CD14-positive monocyte (primary cell): ENCODE results near the gene ABCA3. TPM values are rescaled to one million over a fixed set of nuclear protein-coding genes. Genes with fewer than 3 reads are reported as not detected.

ENCODE experiments used
- DNase-seq, 3 donors: peaks; one replicate each; pipeline ENCODE4 v3.0.0-alpha.2; 2011 to 2022
- H2AFZ ChIP-seq: 2 replicates; pipeline ENCODE4 v1.6.0; 2012; ENCODE audit warnings: mild to moderate bottlenecking, low read depth, low read length, inconsistent platforms; ENCODE audit not compliant: insufficient read depth, poor library complexity, severe bottlenecking
- H3K27ac ChIP-seq, 2 donors: 1 replicate in 1 of 2; 2 replicates in 1 of 2; pipeline ENCODE4 v1.5.1; 2012 to 2013; ENCODE audit warnings: low read length in 2 of 2, control low read depth in 1 of 2, inconsistent platforms in 1 of 2, low read depth in 1 of 2, mild to moderate bottlenecking in 1 of 2
- H3K27me3 ChIP-seq, 2 donors: one replicate each; pipeline versions ENCODE4 v1.6.0 to v1.6.1; 2011 to 2013; ENCODE audit warnings: low read length in 2 of 2; ENCODE audit not compliant: control insufficient read depth in 2 of 2, insufficient read depth in 2 of 2
- H3K36me3 ChIP-seq, 2 donors: replicated peaks in 1 of 2; 1 replicate in 1 of 2; 2 replicates in 1 of 2; pipeline versions ENCODE4 v1.5.1 to v1.6.1; 2012 to 2013; ENCODE audit warnings: low read length in 2 of 2, control low read depth in 1 of 2, inconsistent platforms in 1 of 2, mild to moderate bottlenecking in 1 of 2; ENCODE audit not compliant: insufficient read depth in 2 of 2, control insufficient read depth in 1 of 2
- H3K4me1 ChIP-seq, 2 donors: 1 replicate in 1 of 2; 2 replicates in 1 of 2; pipeline versions ENCODE4 v1.5.1 to v1.6.1; 2012 to 2013; ENCODE audit warnings: low read length in 2 of 2, control low read depth in 1 of 2, inconsistent platforms in 1 of 2, mild to moderate bottlenecking in 1 of 2, moderate library complexity in 1 of 2; ENCODE audit not compliant: insufficient read depth in 2 of 2, control insufficient read depth in 1 of 2
- H3K4me2 ChIP-seq: replicated peaks from 2 replicates; pipeline ENCODE3; 2012; ENCODE audit warnings: low read length, moderate library complexity, mild to moderate bottlenecking; ENCODE audit not compliant: poor library complexity, severe bottlenecking; ENCODE audit errors: extremely low read depth
- H3K4me3 ChIP-seq, 3 experiments: fragments of 200-600 bp in 1 of 3; sonication (generic) in 1 of 3; replicated peaks in 1 of 3; 1 replicate in 2 of 3; 2 replicates in 1 of 3; pipeline ENCODE4 v1.5.1; 2011 to 2013; ENCODE audit warnings: low read length in 3 of 3, mild to moderate bottlenecking in 3 of 3, control low read depth in 2 of 3, low read depth in 2 of 3, inconsistent platforms in 1 of 3, moderate library complexity in 1 of 3
- H3K79me2 ChIP-seq: 2 replicates; pipeline ENCODE4 v1.6.0; 2012; ENCODE audit warnings: mild to moderate bottlenecking, control low read depth, inconsistent platforms, low read length, moderate library complexity; ENCODE audit not compliant: insufficient read depth
- H3K9ac ChIP-seq: 2 replicates; pipeline ENCODE4 v1.6.0; 2017; ENCODE audit warnings: low read length, mild to moderate bottlenecking; ENCODE audit not compliant: insufficient read depth, poor library complexity, severe bottlenecking
- H3K9me3 ChIP-seq, 2 donors: replicated peaks in 1 of 2; 1 replicate in 1 of 2; 2 replicates in 1 of 2; pipeline versions ENCODE4 v1.5.1 to v1.6.1; 2012 to 2013; ENCODE audit warnings: low read length in 2 of 2, control low read depth in 1 of 2; ENCODE audit not compliant: control insufficient read depth in 1 of 2, insufficient read depth in 1 of 2
- H4K20me1 ChIP-seq: 2 replicates; pipeline ENCODE4 v1.6.0; 2012; ENCODE audit warnings: mild to moderate bottlenecking, low read length, control low read depth, moderate library complexity; ENCODE audit not compliant: insufficient read depth
- H3K27ac Mint-ChIP-seq, 7 donors: one replicate each; pipeline ENCODE4 v1.8.0; 2020; ENCODE audit warnings: mild to moderate bottlenecking in 7 of 7, mixed read lengths in 7 of 7, moderate library complexity in 6 of 7, inconsistent platforms in 2 of 7
- H3K27me3 Mint-ChIP-seq, 3 donors: one replicate each; pipeline ENCODE4 v1.8.0; 2021 to 2022; ENCODE audit warnings: low read depth in 3 of 3, mild to moderate bottlenecking in 3 of 3, mixed read lengths in 3 of 3, moderate library complexity in 3 of 3, inconsistent platforms in 1 of 3
- H3K36me3 Mint-ChIP-seq, 2 donors: one replicate each; pipeline ENCODE4 v1.8.0; 2020; ENCODE audit warnings: mixed read lengths in 2 of 2, inconsistent platforms in 1 of 2, mild to moderate bottlenecking in 1 of 2
- H3K4me1 Mint-ChIP-seq: one replicate; pipeline ENCODE4 v1.8.0; 2020; ENCODE audit warnings: mild to moderate bottlenecking, mixed read lengths
- H3K4me3 Mint-ChIP-seq, 2 donors: one replicate each; pipeline ENCODE4 v1.8.0; 2020; ENCODE audit warnings: mild to moderate bottlenecking in 2 of 2, mixed read lengths in 2 of 2, moderate library complexity in 1 of 2
- H3K9me3 Mint-ChIP-seq, 7 donors: one replicate each; pipeline ENCODE4 v1.8.0; 2020 to 2022; ENCODE audit warnings: mixed read lengths in 7 of 7, mild to moderate bottlenecking in 6 of 7, moderate library complexity in 6 of 7, inconsistent platforms in 2 of 7
- CTCF ChIP-seq: fragments of 200-600 bp; IDR thresholded peaks from one replicate; pipeline ENCODE4 v1.8.0; 2022; ENCODE audit warnings: antibody characterized with exemption, mild to moderate bottlenecking
- WGBS: methylation state at CpG from one replicate; pipeline ENCODE4 v1.1.5; 2013; ENCODE audit warnings: missing lambda C conversion rate; ENCODE audit not compliant: insufficient coverage; 5-methylcytosine and 5-hydroxymethylcytosine counted together
- intact Hi-C, 2 donors: fragments of 100-400 bp; cut with micrococcal nuclease; formaldehyde crosslinking; loops; one replicate each; pipeline versions ENCODE4 v1.15.0 to v1.15.1; 2023
- polyA plus RNA-seq, 3 donors: library from polyadenylated mRNA; depleted of rRNA in 1 of 3; unstranded in 2 of 3; stranded (reverse) in 1 of 3; fragments of 300-500 nt in 2 of 3; fragments of >200 nt in 1 of 3; fragmentation: Illumina TruSeq in 2 of 3; gene quantifications; 1 replicate in 2 of 3; 2 replicates in 1 of 3; pipeline ENCODE4 v1.2.3, GENCODE V29; 2012 to 2021

ABCA3 gene
- polyA plus RNA-seq, 3 donors, result 0.06 to 1.2 (median 0.68) TPM

GRCh38 chr16:2231016-2231931 lies 109.3 kb downstream of the ABCA3 start:
- no peak overlapping the region for H3K9ac ChIP-seq
- H4K20me1 ChIP-seq, result peaks cover 22% of the 10 kb centered on the region
- 96% methylated on average over 26 of the region's 29 CpGs for WGBS
- peaks cover 72 to 84% of the 10 kb centered on the region in 2 donors for H3K36me3 ChIP-seq
- Mint-ChIP-seq H3K9me3 (peaks cover 0 to 6% (median 0%) of the 10 kb centered on the region in 7 donors), H3K4me3 (no peak overlapping the region), H3K27me3 (peaks cover 13 to 18% (median 13%) of the 10 kb centered on the region in 3 donors), H3K36me3 (peaks cover 57 to 80% of the 10 kb centered on the region in 2 donors), H3K27ac (peak overlapping the region in 1 of 7 donors; percentile 57), H3K4me1 (peaks cover 11% of the 10 kb centered on the region)
- DNase-seq, result no peak
- no peak overlapping the region for H3K4me2 ChIP-seq
- intact Hi-C loops, result no loop called here
- no peak for TF ChIP-seq CTCF
- no peak overlapping the region for H2AFZ ChIP-seq
- H3K4me3 ChIP-seq, result no peak overlapping the region
- H3K27ac ChIP-seq, result no peak overlapping the region
- H3K4me1 ChIP-seq, result peaks cover 0 to 3% of the 10 kb centered on the region in 2 donors
- H3K27me3 ChIP-seq, result peaks cover 3 to 11% of the 10 kb centered on the region in 2 donors
- no peaks in the 10 kb centered on the region for H3K9me3 ChIP-seq
- peaks cover 15% of the 10 kb centered on the region for H3K79me2 ChIP-seq

- Histone ChIP-seq H3K27ac (no peak overlapping the region), H3K4me2 (no peak overlapping the region), H3K4me1 (no peaks in the 10 kb centered on the region), H3K27me3 (peaks cover 0 to 2% of the 10 kb centered on the region in 2 donors), H2AFZ (no peak overlapping the region), H3K79me2 (peaks cover 24% of the 10 kb centered on the region), H3K9ac (no peak overlapping the region), H4K20me1 (peaks cover 19% of the 10 kb centered on the region), H3K4me3 (no peak overlapping the region), H3K36me3 (peaks cover 70 to 84% of the 10 kb centered on the region in 2 donors), H3K9me3 (no peaks in the 10 kb centered on the region)
- no peak for DNase-seq
- intact Hi-C loops, result no loop called here
- 89% methylated on average over 13 of the region's 13 CpGs for WGBS
- Mint-ChIP-seq H3K36me3 (peaks cover 51 to 76% of the 10 kb centered on the region in 2 donors), H3K27me3 (peaks cover 4 to 9% (median 5%) of the 10 kb centered on the region in 3 donors), H3K4me3 (no peak overlapping the region), H3K9me3 (peaks cover 0 to 5% (median 0%) of the 10 kb centered on the region in 7 donors), H3K27ac (peak overlapping the region in 2 of 7 donors; percentile 50 to 52), H3K4me1 (peaks cover 11% of the 10 kb centered on the region)
- no peak for TF ChIP-seq CTCF
Measured at GRCh38 chr16:2230376-2230775, 110.2 kb downstream of the ABCA3 start.
